Skeletal muscle satellite cell (primary cell): ENCODE results near the gene TSHZ3.

Experiments
- H3K27me3 ChIP-seq: 2 replicates; pipeline ENCODE4 v1.7.0; 2013; ENCODE audit warnings: low read length; ENCODE audit not compliant: control insufficient read depth, insufficient read depth
- H3K36me3 ChIP-seq: 2 replicates; pipeline ENCODE4 v1.7.0; 2013; ENCODE audit warnings: mild to moderate bottlenecking, control low read depth, low read length; ENCODE audit not compliant: insufficient read depth
- H3K4me1 ChIP-seq: 2 replicates; pipeline ENCODE4 v1.7.0; 2013; ENCODE audit warnings: low read length; ENCODE audit not compliant: control insufficient read depth, insufficient read depth
- H3K4me2 ChIP-seq: 2 replicates; pipeline ENCODE4 v1.7.0; 2013; ENCODE audit warnings: mild to moderate bottlenecking, low read length
- H3K4me3 ChIP-seq: 2 replicates; pipeline ENCODE4 v1.7.0; 2013; ENCODE audit warnings: low read length
- H3K9ac ChIP-seq: 2 replicates; pipeline ENCODE4 v1.7.0; 2013; ENCODE audit warnings: mild to moderate bottlenecking, low read depth, low read length, moderate library complexity
- H3K9me3 ChIP-seq: replicated peaks from 2 replicates; pipeline ENCODE4 v1.7.0; 2013; ENCODE audit warnings: mild to moderate bottlenecking, control low read depth, low read length

Gene TSHZ3

GRCh38 chr19:31334101-31334848, 15.0 kb downstream of the TSHZ3 start:
- no peak overlapping the region for H3K9ac ChIP-seq
- no peaks in the 10 kb centered on the region for H3K9me3 ChIP-seq
- H3K4me3 ChIP-seq, result no peak overlapping the region
- H3K36me3 ChIP-seq, result peaks cover 3% of the 10 kb centered on the region
- H3K4me2 ChIP-seq, result peak overlapping the region; percentile 49
- no peaks in the 10 kb centered on the region for H3K27me3 ChIP-seq
- H3K4me1 ChIP-seq, result peaks cover 70% of the 10 kb centered on the region

DNA sequence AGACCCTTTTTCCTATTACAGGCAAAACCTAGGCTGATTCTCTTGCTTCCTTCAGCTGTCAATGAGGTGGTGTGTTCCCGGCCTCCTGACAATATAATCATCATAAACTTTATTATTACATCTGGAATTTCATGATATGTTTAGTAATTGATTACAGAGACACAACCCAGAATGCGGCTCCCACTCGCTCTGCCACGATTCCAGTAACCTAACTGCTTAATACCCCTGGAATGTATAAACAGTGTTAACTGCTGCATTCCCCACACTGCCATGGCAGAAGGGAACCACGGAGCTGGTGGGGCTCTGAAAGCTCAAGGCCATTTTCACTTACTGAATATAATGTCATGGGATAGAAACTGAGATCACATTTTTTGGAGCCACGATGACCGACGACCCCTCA, 17.1 kb downstream of the TSHZ3 start:
- Histone ChIP-seq H3K9ac (no peak overlapping the region), H3K9me3 (no peaks in the 10 kb centered on the region), H3K4me3 (no peak overlapping the region), H3K27me3 (no peaks in the 10 kb centered on the region), H3K4me1 (peaks cover 52% of the 10 kb centered on the region), H3K36me3 (peaks cover 3% of the 10 kb centered on the region), H3K4me2 (no peak overlapping the region)

GRCh38 chr19:31331536-31331935, 17.7 kb downstream of the TSHZ3 start:
- no peak overlapping the region for H3K9ac ChIP-seq
- no peaks in the 10 kb centered on the region for H3K27me3 ChIP-seq
- H3K9me3 ChIP-seq, result no peaks in the 10 kb centered on the region
- H3K4me3 ChIP-seq, result no peak overlapping the region
- H3K36me3 ChIP-seq, result peaks cover 4% of the 10 kb centered on the region
- H3K4me2 ChIP-seq, result no peak overlapping the region
- peaks cover 52% of the 10 kb centered on the region for H3K4me1 ChIP-seq

- Histone ChIP-seq H3K36me3 (peaks cover 5% of the 10 kb centered on the region), H3K9ac (peak overlapping the region; percentile 5), H3K4me2 (peak overlapping the region; percentile 27), H3K9me3 (no peaks in the 10 kb centered on the region), H3K4me3 (peak overlapping the region; percentile 4), H3K27me3 (no peaks in the 10 kb centered on the region), H3K4me1 (peaks cover 52% of the 10 kb centered on the region)
Measured at GRCh38 chr19:31330761-31331160, 18.5 kb downstream of the TSHZ3 start.

DNA sequence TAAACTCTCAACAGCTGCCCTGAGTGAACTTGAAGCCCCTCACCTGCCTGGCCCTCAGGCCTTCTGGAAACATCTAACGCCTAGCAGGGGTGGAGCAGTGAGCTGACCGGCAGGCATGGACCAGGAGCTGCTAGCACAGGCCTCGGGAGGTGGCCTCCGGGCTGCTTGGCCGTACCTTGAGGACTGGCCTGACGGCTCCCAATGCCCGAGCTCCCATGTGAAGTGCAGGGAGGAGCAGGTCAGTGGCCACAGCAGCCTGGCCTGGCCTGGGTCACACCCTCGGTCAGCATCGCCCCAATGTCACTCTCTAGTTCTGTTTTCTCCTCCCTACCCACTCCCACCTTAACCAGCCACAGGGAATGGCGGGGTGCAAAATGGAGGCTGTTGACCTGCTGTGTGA, 19.0 kb downstream of the TSHZ3 start:
- Histone ChIP-seq H3K9me3 (no peaks in the 10 kb centered on the region), H3K4me1 (peaks cover 52% of the 10 kb centered on the region), H3K27me3 (no peaks in the 10 kb centered on the region), H3K9ac (peak overlapping the region; percentile 5), H3K36me3 (peaks cover 4% of the 10 kb centered on the region), H3K4me3 (peak overlapping the region; percentile 2), H3K4me2 (peak overlapping the region; percentile 45)

- Histone ChIP-seq H3K9me3 (no peaks in the 10 kb centered on the region), H3K27me3 (no peaks in the 10 kb centered on the region), H3K4me3 (peak overlapping the region; percentile 2), H3K4me2 (peak overlapping the region; percentile 45), H3K36me3 (peaks cover 4% of the 10 kb centered on the region), H3K9ac (no peak overlapping the region), H3K4me1 (peaks cover 48% of the 10 kb centered on the region)
Measured at GRCh38 chr19:31329819-31330218, 19.4 kb downstream of the TSHZ3 start.

- no peak overlapping the region for H3K4me2 ChIP-seq
- peaks cover 32% of the 10 kb centered on the region for H3K4me1 ChIP-seq
- H3K27me3 ChIP-seq, result no peaks in the 10 kb centered on the region
- H3K36me3 ChIP-seq, result peaks cover 4% of the 10 kb centered on the region
- H3K9me3 ChIP-seq, result no peaks in the 10 kb centered on the region
- H3K4me3 ChIP-seq, result no peak overlapping the region
- H3K9ac ChIP-seq, result no peak overlapping the region
Measured at GRCh38 chr19:31328238-31328637, 21.0 kb downstream of the TSHZ3 start.

DNA sequence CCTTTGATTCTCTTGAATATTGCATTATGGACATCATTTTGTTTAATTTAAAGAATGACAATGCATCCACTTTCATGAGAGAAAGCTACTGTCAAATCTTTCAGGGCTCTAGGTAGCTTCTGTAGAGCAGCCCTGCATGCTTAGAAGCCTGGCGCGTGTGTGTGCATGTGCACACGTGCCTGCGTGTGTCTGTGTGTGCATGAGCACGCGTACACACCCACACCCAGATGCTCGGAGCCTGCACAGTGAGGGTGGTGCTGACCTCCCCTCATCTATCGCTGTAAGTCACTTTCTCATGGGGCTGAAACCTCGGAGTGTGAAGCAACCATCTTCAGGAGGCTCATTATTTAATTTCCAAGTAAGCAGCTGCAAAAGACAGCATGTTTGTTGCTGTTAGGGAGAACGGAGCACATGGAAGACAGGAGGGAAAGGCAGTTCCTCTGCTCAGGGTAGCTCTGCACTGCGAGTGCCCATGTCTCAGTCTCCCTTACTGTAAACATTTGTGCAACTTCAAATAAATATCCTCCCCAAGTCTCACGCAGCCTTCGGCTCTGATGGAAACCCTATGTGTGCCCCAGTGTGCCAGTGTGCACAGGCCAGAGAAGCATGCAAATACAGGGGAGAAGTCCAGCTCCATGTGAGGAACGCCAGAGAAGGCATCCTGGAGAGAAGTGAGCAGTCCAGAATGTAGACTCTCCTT, 22.8 kb downstream of the TSHZ3 start:
- H3K4me3 ChIP-seq, result no peak overlapping the region
- H3K9me3 ChIP-seq, result no peaks in the 10 kb centered on the region
- peaks cover 23% of the 10 kb centered on the region for H3K4me1 ChIP-seq
- no peaks in the 10 kb centered on the region for H3K27me3 ChIP-seq
- peak overlapping the region; percentile 18 for H3K4me2 ChIP-seq
- peaks cover 4% of the 10 kb centered on the region for H3K36me3 ChIP-seq
- H3K9ac ChIP-seq, result no peak overlapping the region

GRCh38 chr19:31325342-31325741, 23.9 kb downstream of the TSHZ3 start:
- Histone ChIP-seq H3K27me3 (no peaks in the 10 kb centered on the region), H3K4me2 (no peak overlapping the region), H3K9ac (no peak overlapping the region), H3K9me3 (no peaks in the 10 kb centered on the region), H3K4me3 (no peak overlapping the region), H3K4me1 (peaks cover 11% of the 10 kb centered on the region), H3K36me3 (peaks cover 13% of the 10 kb centered on the region)

- peaks cover 12% of the 10 kb centered on the region for H3K36me3 ChIP-seq
- H3K4me1 ChIP-seq, result peaks cover 37% of the 10 kb centered on the region
- H3K4me2 ChIP-seq, result no peak overlapping the region
- H3K9ac ChIP-seq, result no peak overlapping the region
- no peaks in the 10 kb centered on the region for H3K27me3 ChIP-seq
- H3K9me3 ChIP-seq, result no peaks in the 10 kb centered on the region
- H3K4me3 ChIP-seq, result no peak overlapping the region
Measured at GRCh38 chr19:31319465-31319864, 29.8 kb downstream of the TSHZ3 start.

- no peaks in the 10 kb centered on the region for H3K27me3 ChIP-seq
- H3K9me3 ChIP-seq, result no peaks in the 10 kb centered on the region
- no peak overlapping the region for H3K4me3 ChIP-seq
- H3K4me2 ChIP-seq, result no peak overlapping the region
- H3K9ac ChIP-seq, result no peak overlapping the region
- H3K36me3 ChIP-seq, result peaks cover 12% of the 10 kb centered on the region
- H3K4me1 ChIP-seq, result peaks cover 42% of the 10 kb centered on the region
Measured at GRCh38 chr19:31318790-31319425, 30.3 kb downstream of the TSHZ3 start.
